ENCODE measurements around the gene ICE2. TPM values are rescaled to one million over a fixed set of nuclear protein-coding genes. Genes with fewer than 3 reads are reported as not detected.

Gene ICE2
- total and polyA plus RNA-seq, 2 of the 4 experiments (the other 2 are of a cell fraction): 14.7 to 21.1 TPM

DNA sequence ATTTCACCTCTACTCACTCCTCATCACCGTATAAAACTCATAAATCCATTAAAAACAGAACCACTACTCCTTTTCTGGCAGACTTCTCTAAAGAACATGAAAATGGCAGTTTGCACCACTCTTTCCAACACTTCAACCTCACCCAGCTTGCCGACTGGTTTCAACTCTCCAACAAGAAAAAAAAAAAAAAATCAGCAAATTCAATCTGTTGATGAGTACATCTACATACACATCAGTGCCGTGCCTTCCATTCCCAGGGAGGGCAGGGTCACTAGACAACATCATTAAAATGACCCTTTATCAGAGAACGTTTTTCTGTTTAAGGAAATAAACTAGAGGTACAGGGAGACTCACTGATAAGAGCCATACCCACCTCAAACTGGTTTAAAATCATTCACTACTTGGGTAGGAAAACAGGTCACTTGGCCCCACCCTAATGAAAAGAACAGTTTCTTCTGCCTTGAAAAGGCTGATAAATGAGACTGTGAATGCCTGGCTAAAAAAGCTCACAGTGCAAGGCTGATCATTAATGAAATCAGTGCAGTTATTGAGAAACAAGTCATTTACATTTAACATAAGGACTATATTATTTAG lies 87.1 kb downstream of the ICE2 start:
- no peak for TF ChIP-seq RCOR1 (IDR thresholded peaks at IDR 0.05; ENCODE audit: insufficient replicate concordance, low read length)
- no peak for TF ChIP-seq NFE2L2 (IDR thresholded peaks at IDR 0.05; ENCODE audit: low read depth, low read length)
- TF ChIP-seq MAFK (IDR thresholded peaks at IDR 0.05; ENCODE audit: low read depth, low read length): no peak
- no peak for TF ChIP-seq MXI1 (IDR thresholded peaks at IDR 0.05; ENCODE audit: borderline replicate concordance, low read depth, low read length)
- TF ChIP-seq, protein P1, sequence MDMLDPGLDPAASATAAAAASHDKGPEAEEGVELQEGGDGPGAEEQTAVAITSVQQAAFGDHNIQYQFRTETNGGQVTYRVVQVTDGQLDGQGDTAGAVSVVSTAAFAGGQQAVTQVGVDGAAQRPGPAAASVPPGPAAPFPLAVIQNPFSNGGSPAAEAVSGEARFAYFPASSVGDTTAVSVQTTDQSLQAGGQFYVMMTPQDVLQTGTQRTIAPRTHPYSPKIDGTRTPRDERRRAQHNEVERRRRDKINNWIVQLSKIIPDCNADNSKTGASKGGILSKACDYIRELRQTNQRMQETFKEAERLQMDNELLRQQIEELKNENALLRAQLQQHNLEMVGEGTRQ (IDR thresholded peaks at IDR 0.05; ENCODE audit: low read depth, low read length): no peak
- TF ChIP-seq, protein P2, sequence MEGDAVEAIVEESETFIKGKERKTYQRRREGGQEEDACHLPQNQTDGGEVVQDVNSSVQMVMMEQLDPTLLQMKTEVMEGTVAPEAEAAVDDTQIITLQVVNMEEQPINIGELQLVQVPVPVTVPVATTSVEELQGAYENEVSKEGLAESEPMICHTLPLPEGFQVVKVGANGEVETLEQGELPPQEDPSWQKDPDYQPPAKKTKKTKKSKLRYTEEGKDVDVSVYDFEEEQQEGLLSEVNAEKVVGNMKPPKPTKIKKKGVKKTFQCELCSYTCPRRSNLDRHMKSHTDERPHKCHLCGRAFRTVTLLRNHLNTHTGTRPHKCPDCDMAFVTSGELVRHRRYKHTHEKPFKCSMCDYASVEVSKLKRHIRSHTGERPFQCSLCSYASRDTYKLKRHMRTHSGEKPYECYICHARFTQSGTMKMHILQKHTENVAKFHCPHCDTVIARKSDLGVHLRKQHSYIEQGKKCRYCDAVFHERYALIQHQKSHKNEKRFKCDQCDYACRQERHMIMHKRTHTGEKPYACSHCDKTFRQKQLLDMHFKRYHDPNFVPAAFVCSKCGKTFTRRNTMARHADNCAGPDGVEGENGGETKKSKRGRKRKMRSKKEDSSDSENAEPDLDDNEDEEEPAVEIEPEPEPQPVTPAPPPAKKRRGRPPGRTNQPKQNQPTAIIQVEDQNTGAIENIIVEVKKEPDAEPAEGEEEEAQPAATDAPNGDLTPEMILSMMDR (conservative IDR thresholded peaks at IDR 0.05; ENCODE audit: low read depth, low read length): no peak
- no peak for TF ChIP-seq BHLHE40 (IDR thresholded peaks at IDR 0.05; ENCODE audit: low read depth, low read length)
- no peak for TF ChIP-seq MAZ (IDR thresholded peaks at IDR 0.05; ENCODE audit: borderline replicate concordance, low read depth, low read length)
- TF ChIP-seq CHD1 (IDR thresholded peaks at IDR 0.05; ENCODE audit: low read depth, low read length): no peak
- TF ChIP-seq RAD21 (IDR thresholded peaks at IDR 0.05; ENCODE audit: low read length): no peak
- TF ChIP-seq POLR2A (IDR thresholded peaks at IDR 0.05; ENCODE audit: low read depth, low read length): no peak; the same call in 1 of the 2 replicates
- TF ChIP-seq, protein P3, sequence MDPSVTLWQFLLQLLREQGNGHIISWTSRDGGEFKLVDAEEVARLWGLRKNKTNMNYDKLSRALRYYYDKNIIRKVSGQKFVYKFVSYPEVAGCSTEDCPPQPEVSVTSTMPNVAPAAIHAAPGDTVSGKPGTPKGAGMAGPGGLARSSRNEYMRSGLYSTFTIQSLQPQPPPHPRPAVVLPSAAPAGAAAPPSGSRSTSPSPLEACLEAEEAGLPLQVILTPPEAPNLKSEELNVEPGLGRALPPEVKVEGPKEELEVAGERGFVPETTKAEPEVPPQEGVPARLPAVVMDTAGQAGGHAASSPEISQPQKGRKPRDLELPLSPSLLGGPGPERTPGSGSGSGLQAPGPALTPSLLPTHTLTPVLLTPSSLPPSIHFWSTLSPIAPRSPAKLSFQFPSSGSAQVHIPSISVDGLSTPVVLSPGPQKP (IDR thresholded peaks at IDR 0.05; ENCODE audit: borderline replicate concordance, low read depth, low read length): no peak
- no peak for TF ChIP-seq SMC3 (IDR thresholded peaks at IDR 0.05; ENCODE audit: low read depth, low read length)
- TF ChIP-seq RFX5 (IDR thresholded peaks at IDR 0.05; ENCODE audit: low read depth, low read length): no peak
- H2BK5ac ChIP-seq (ENCODE audit: low read depth, low read length, poor library complexity, severe bottlenecking): peak overlapping the region; percentile 84
- H3K18ac ChIP-seq (ENCODE audit: low read depth, low read length): peak overlapping the region; percentile 15; the same call in 1 of the 2 replicates
- ChIA-PET POLR2A (ENCODE audit: unreplicated experiment) (no interaction called here), CTCF (no interaction called here)
- H2AK9ac ChIP-seq (replicated peaks; ENCODE audit: low read depth, low read length, poor library complexity): no peak overlapping the region
- H3K4me2 ChIP-seq (ENCODE audit: low read depth, low read length): peak overlapping the region; percentile 61
- intact Hi-C loops (cut with micrococcal nuclease) (loop anchor here (2.0 kb wide), 2 partner anchors 17 to 33 kb away; no protein-coding TSS in a partner anchor), dilution Hi-C loops (cut with HindIII; ENCODE audit: low sequenced_read_pairs, unreplicated experiment) (no loop called here), in situ Hi-C loops (cut with MboI; ENCODE audit: low sequenced_read_pairs) (no loop called here)
- H2AFZ ChIP-seq (replicated peaks; ENCODE audit: low read length, poor library complexity): no peak overlapping the region
- H4K91ac ChIP-seq (ENCODE audit: insufficient read depth, low read depth, low read length): no peak overlapping the region
- H4K20me1 ChIP-seq (ENCODE audit: insufficient read depth, low read length): peaks cover 99% of the 10 kb centered on the region
- peaks cover 32% of the 10 kb centered on the region for H3K36me3 ChIP-seq (ENCODE audit: control insufficient read depth, insufficient read depth, low read length)
- H3K56ac ChIP-seq (ENCODE audit: extremely low read depth, insufficient read depth, low read length): peak overlapping the region; percentile 29; the same call in 1 of the 2 replicates
- H3K9ac ChIP-seq (ENCODE audit: low read depth, low read length): peak overlapping the region; percentile 43; the same call in 1 of the 2 replicates
- peak overlapping the region; percentile 11; the same call in 1 of the 2 replicates for H3K14ac ChIP-seq (replicated peaks; ENCODE audit: low read depth, low read length)
- no peak overlapping the region for H2BK120ac ChIP-seq (ENCODE audit: low read depth, low read length)
- peaks cover 42% of the 10 kb centered on the region for H3K4me1 ChIP-seq (ENCODE audit: control insufficient read depth, insufficient read depth, low read length)
- peak overlapping the region; percentile 42 for H3K27ac ChIP-seq (ENCODE audit: insufficient read depth, low read length)
- H3K4ac ChIP-seq (ENCODE audit: low read depth, low read length): peak overlapping the region; percentile 24; the same call in 1 of the 2 replicates
- no peak for DNase-seq
- peak overlapping the region in 1 of 2 experiments; percentile 2; a peak in 1 of 4 replicates for H4K8ac ChIP-seq (ENCODE audit: low read depth in 2 of 2, low read length in 2 of 2)
- peak overlapping the region; percentile 43; the same call in 1 of the 2 replicates for H3K23ac ChIP-seq (ENCODE audit: low read depth, low read length)
- BruUV-seq (replicated peaks): no TSS peak
- H3K9me1 ChIP-seq (ENCODE audit: insufficient read depth, low read length): peaks cover 21% of the 10 kb centered on the region
- H2BK15ac ChIP-seq (ENCODE audit: low read depth, low read length): no peak overlapping the region
- no peak overlapping the region for H2AK5ac ChIP-seq (ENCODE audit: low read depth, low read length)
- H3K9me3 ChIP-seq (ENCODE audit: control insufficient read depth, insufficient read depth, low read length): no peaks in the 10 kb centered on the region
- H4K5ac ChIP-seq (ENCODE audit: low read depth, low read length): no peak overlapping the region
- 22% methylated on average over 1 of the region's 4 CpGs; no CpG with 5 or more reads in 1 of the 2 experiments for WGBS, 2 experiments (ENCODE audit: extremely low coverage in 2 of 2, insufficient read length in 1 of 2)
- no peak overlapping the region for H3K4me3 ChIP-seq (ENCODE audit: insufficient read depth, low read depth, low read length)
- peaks cover 4 to 53% of the 10 kb centered on the region in 2 experiments; a peak in 2 of 4 replicates for H3K79me1 ChIP-seq (ENCODE audit: low read depth in 1 of 2, low read length in 2 of 2)
- no peak overlapping the region for H2BK20ac ChIP-seq (ENCODE audit: low read depth, low read length)
- no peaks in the 10 kb centered on the region for H3K27me3 ChIP-seq (ENCODE audit: control insufficient read depth, insufficient read depth, low read length)
- no peak for ATAC-seq (ENCODE audit: low read depth)

Data from IMR-90 (cell line).